IMR-90 (cell line): Measurements from ENCODE around the gene ELK3. TPM values are rescaled to one million over a fixed set of nuclear protein-coding genes. Genes with fewer than 3 reads are reported as not detected.

Experiments used
- ATAC-seq: fragments of 200-7000 bp; cut with Tn5 transposase; 2 replicates; pipeline ENCODE4 v1.9.1; 2020; ENCODE audit warnings: low read depth, mild to moderate bottlenecking, moderate library complexity
- BruUV-seq: library from RNA; stranded (reverse); fragments of 400-500 nt; replicated peaks from 2 replicates; lab custom pipeline; 2021; lab: Mats Ljungman, UMichigan
- CTCF ChIA-PET: fragments of 300-600 bp; formaldehyde crosslinking; extraction: SDS; loops from one replicate; lab custom pipeline; 2021; ENCODE audit warnings: antibody characterized with exemption; lab: Yijun Ruan, JAX
- POLR2A ChIA-PET: fragments of 300-600 bp; sonication (Branson Sonifier 250); formaldehyde crosslinking; loops from one replicate; lab custom pipeline; 2022; ENCODE audit warnings: antibody characterized with exemption; ENCODE audit not compliant: unreplicated experiment; lab: Charles Lee
- DNase-seq: peaks from one replicate; pipeline ENCODE4 v3.0.0; 2013
- H2AFZ ChIP-seq: replicated peaks from 2 replicates; pipeline ENCODE3; 2013; ENCODE audit warnings: low read length, mild to moderate bottlenecking; ENCODE audit not compliant: poor library complexity
- H2AK5ac ChIP-seq: 2 replicates; pipeline ENCODE4 v1.6.1; 2013; ENCODE audit warnings: low read depth, low read length, inconsistent platforms
- H2AK9ac ChIP-seq: replicated peaks from 2 replicates; pipeline ENCODE3; 2013; ENCODE audit warnings: mild to moderate bottlenecking, low read depth, low read length, moderate library complexity; ENCODE audit not compliant: poor library complexity
- H2BK120ac ChIP-seq: 2 replicates; pipeline ENCODE4 v1.6.1; 2013; ENCODE audit warnings: low read depth, low read length, inconsistent platforms
- H2BK15ac ChIP-seq: 3 replicates; pipeline ENCODE4 v1.6.1; 2013; ENCODE audit warnings: low read depth, low read length, inconsistent platforms
- H2BK20ac ChIP-seq: 2 replicates; pipeline ENCODE4 v1.6.1; 2013; ENCODE audit warnings: low read depth, mild to moderate bottlenecking, inconsistent platforms, low read length, moderate library complexity
- H2BK5ac ChIP-seq: 2 replicates; pipeline ENCODE4 v1.6.1; 2013; ENCODE audit warnings: mild to moderate bottlenecking, low read depth, low read length, inconsistent platforms; ENCODE audit not compliant: poor library complexity, severe bottlenecking
- H3K14ac ChIP-seq: replicated peaks from 2 replicates; pipeline ENCODE4 v1.6.1; 2013; ENCODE audit warnings: low read depth, low read length, inconsistent platforms
- H3K18ac ChIP-seq: 2 replicates; pipeline ENCODE4 v1.6.1; 2013; ENCODE audit warnings: low read depth, low read length, control low read depth
- H3K23ac ChIP-seq: 2 replicates; pipeline ENCODE4 v1.6.1; 2013; ENCODE audit warnings: low read depth, low read length, inconsistent platforms
- H3K27ac ChIP-seq: 2 replicates; pipeline ENCODE4 v1.5.1; 2013; ENCODE audit warnings: mild to moderate bottlenecking, control low read depth, low read length; ENCODE audit not compliant: insufficient read depth
- H3K27me3 ChIP-seq: 2 replicates; pipeline ENCODE4 v1.6.1; 2013; ENCODE audit warnings: low read length; ENCODE audit not compliant: control insufficient read depth, insufficient read depth
- H3K36me3 ChIP-seq: 2 replicates; pipeline ENCODE4 v1.6.1; 2013; ENCODE audit warnings: low read length, mixed read lengths; ENCODE audit not compliant: control insufficient read depth, insufficient read depth
- H3K4ac ChIP-seq: 2 replicates; pipeline ENCODE4 v1.6.1; 2013; ENCODE audit warnings: low read depth, low read length, inconsistent platforms
- H3K4me1 ChIP-seq: 2 replicates; pipeline ENCODE4 v1.6.1; 2013; ENCODE audit warnings: low read length, mixed read lengths; ENCODE audit not compliant: control insufficient read depth, insufficient read depth
- H3K4me2 ChIP-seq: 2 replicates; pipeline ENCODE4 v1.6.1; 2013; ENCODE audit warnings: low read depth, mild to moderate bottlenecking, control low read depth, low read length, moderate library complexity
- H3K4me3 ChIP-seq: 2 replicates; pipeline ENCODE4 v1.5.1; 2013; ENCODE audit warnings: low read depth, mild to moderate bottlenecking, control low read depth, low read length, moderate library complexity; ENCODE audit not compliant: insufficient read depth
- H3K56ac ChIP-seq: 2 replicates; pipeline ENCODE4 v1.6.1; 2013; ENCODE audit warnings: low read length, inconsistent platforms; ENCODE audit not compliant: insufficient read depth; ENCODE audit errors: extremely low read depth
- H3K79me1 ChIP-seq, 2 experiments: 2 replicates each; pipeline ENCODE4 v1.6.1; 2013; ENCODE audit warnings: low read length in 2 of 2, inconsistent platforms in 1 of 2, low read depth in 1 of 2
- H3K9ac ChIP-seq: 2 replicates; pipeline ENCODE4 v1.6.1; 2013; ENCODE audit warnings: low read depth, low read length, control low read depth
- H3K9me1 ChIP-seq: 2 replicates; pipeline ENCODE4 v1.6.1; 2013; ENCODE audit warnings: low read length, inconsistent platforms; ENCODE audit not compliant: insufficient read depth
- H3K9me3 ChIP-seq: 2 replicates; pipeline ENCODE4 v1.6.1; 2013; ENCODE audit warnings: low read length; ENCODE audit not compliant: control insufficient read depth, insufficient read depth
- H4K20me1 ChIP-seq: 2 replicates; pipeline ENCODE4 v1.6.1; 2013; ENCODE audit warnings: low read length, inconsistent platforms; ENCODE audit not compliant: insufficient read depth
- H4K5ac ChIP-seq: 2 replicates; pipeline ENCODE4 v1.6.1; 2013; ENCODE audit warnings: mild to moderate bottlenecking, low read depth, low read length, control low read depth
- H4K8ac ChIP-seq, 2 experiments: 2 replicates each; pipeline ENCODE4 v1.6.1; 2013; ENCODE audit warnings: low read depth in 2 of 2, low read length in 2 of 2, control low read depth in 1 of 2, inconsistent platforms in 1 of 2
- H4K91ac ChIP-seq: 2 replicates; pipeline ENCODE4 v1.6.1; 2013; ENCODE audit warnings: low read depth, low read length, inconsistent platforms; ENCODE audit not compliant: insufficient read depth
- BHLHE40 ChIP-seq: fragments of 150-350 bp; IDR thresholded peaks from 2 replicates; pipeline ENCODE4 v1.6.1; 2016; ENCODE audit warnings: mild to moderate bottlenecking, low read depth, low read length
- CEBPB ChIP-seq: IDR thresholded peaks from 2 replicates; pipeline ENCODE4 v1.6.1; 2012; ENCODE audit warnings: low read depth, low read length, improper control_type of control experiment
- CHD1 ChIP-seq: IDR thresholded peaks from 2 replicates; pipeline ENCODE4 v1.6.1; 2012; ENCODE audit warnings: low read depth, low read length, improper control_type of control experiment
- CTCF ChIP-seq: conservative IDR thresholded peaks from 2 replicates; pipeline ENCODE4 v1.5.1; 2012; ENCODE audit warnings: mild to moderate bottlenecking, low read depth, low read length, improper control_type of control experiment
- ELK1 ChIP-seq: fragments of 150-350 bp; IDR thresholded peaks from 2 replicates; pipeline ENCODE4 v1.6.1; 2016; ENCODE audit warnings: low read depth, mild to moderate bottlenecking, low read length, moderate library complexity, borderline replicate concordance
- FOS ChIP-seq: fragments of 150-350 bp; IDR thresholded peaks from 2 replicates; pipeline ENCODE4 v1.6.1; 2016; ENCODE audit warnings: low read depth, low read length
- MAFK ChIP-seq: IDR thresholded peaks from 2 replicates; pipeline ENCODE4 v1.6.1; 2012; ENCODE audit warnings: low read depth, low read length, improper control_type of control experiment
- MAZ ChIP-seq: IDR thresholded peaks from 2 replicates; pipeline ENCODE4 v1.6.1; 2012; ENCODE audit warnings: low read depth, mild to moderate bottlenecking, low read length, improper control_type of control experiment, moderate library complexity, borderline replicate concordance
- MXI1 ChIP-seq: IDR thresholded peaks from 2 replicates; pipeline ENCODE4 v1.6.1; 2012; ENCODE audit warnings: low read depth, mild to moderate bottlenecking, low read length, moderate library complexity, borderline replicate concordance
- POLR2A ChIP-seq: IDR thresholded peaks from 2 replicates; pipeline ENCODE4 v1.6.1; 2012; ENCODE audit warnings: mild to moderate bottlenecking, low read depth, low read length
- RAD21 ChIP-seq: IDR thresholded peaks from 2 replicates; pipeline ENCODE4 v1.6.1; 2012; ENCODE audit warnings: low read length, improper control_type of control experiment
- RCOR1 ChIP-seq: IDR thresholded peaks from 2 replicates; pipeline ENCODE4 v1.6.1; 2012; ENCODE audit warnings: mild to moderate bottlenecking, low read length, improper control_type of control experiment; ENCODE audit not compliant: insufficient replicate concordance
- RFX5 ChIP-seq: IDR thresholded peaks from 2 replicates; pipeline ENCODE4 v1.8.0; 2012; ENCODE audit warnings: low read depth, mild to moderate bottlenecking, low read length, moderate library complexity
- USF2 ChIP-seq: fragments of 150-350 bp; IDR thresholded peaks from 2 replicates; pipeline ENCODE4 v1.6.1; 2017; ENCODE audit warnings: mild to moderate bottlenecking, antibody characterized with exemption, low read length, low read depth
- WGBS, 2 experiments: methylation state at CpG; one replicate each; pipeline versions ENCODE4 v1.1.5 to v1.1.7; 2013; ENCODE audit warnings: missing lambda C conversion rate in 2 of 2; ENCODE audit not compliant: insufficient read length in 1 of 2; ENCODE audit errors: extremely low coverage in 2 of 2; 5-methylcytosine and 5-hydroxymethylcytosine counted together
- dilution Hi-C: fragments of 300-500 bp; cut with HindIII; formaldehyde crosslinking; loops from one replicate; pipeline ENCODE4 v1.14.3; 2018; ENCODE audit warnings: low sequenced_read_pairs; ENCODE audit not compliant: unreplicated experiment
- in situ Hi-C: fragments of 300-500 bp; cut with MboI; formaldehyde crosslinking; loops from 3 replicates; pipeline ENCODE4 v1.14.3; 2019; ENCODE audit warnings: low sequenced_read_pairs, inconsistent platforms, mixed read lengths
- intact Hi-C: fragments of 100-400 bp; cut with micrococcal nuclease; formaldehyde crosslinking; loops from 2 replicates; pipeline ENCODE4 v1.10.0; 2022
- polyA plus RNA-seq, 3 experiments: library from polyadenylated mRNA; depleted of rRNA; stranded (reverse); fragments of >200 nt; gene quantifications; 2 replicates each; pipeline ENCODE4 v1.2.3, GENCODE V29; 2012; ENCODE audit warnings: low replicate concordance in 1 of 3
- total RNA-seq: library from RNA; depleted of rRNA; stranded (reverse); fragments of >200 nt; gene quantifications from 2 replicates; pipeline ENCODE4 v1.2.3, GENCODE V29; 2012

Gene ELK3
- total and polyA plus RNA-seq, 2 of the 4 experiments (the other 2 are of a cell fraction): 14.5 to 27.5 TPM

GRCh38 chr12:96218989-96219678, 25.0 kb downstream of the ELK3 start:
- peak overlapping the region; percentile 55; the same call in 1 of the 2 replicates for H3K56ac ChIP-seq
- WGBS, 2 experiments: 95% methylated on average over 5 of the region's 11 CpGs; no CpG with 5 or more reads in 1 of the 2 experiments
- H3K18ac ChIP-seq: peak overlapping the region; percentile 34
- H3K27ac ChIP-seq: peak overlapping the region; percentile 83
- H2AFZ ChIP-seq: peak overlapping the region; percentile 56
- no peak; the same call in 1 of the 2 replicates for ATAC-seq
- H3K79me1 ChIP-seq: peaks cover 26 to 75% of the 10 kb centered on the region in 2 experiments
- H2BK20ac ChIP-seq: peak overlapping the region; percentile 85
- dilution Hi-C loops: no loop called here
- peak overlapping the region; percentile 92 for H3K4ac ChIP-seq
- H2BK15ac ChIP-seq: peak overlapping the region; percentile 69; the same call in 2 of the 3 replicates
- intact Hi-C loops: no loop called here
- ChIA-PET CTCF (interaction anchor here (1.0 to 1.6 kb wide), 3 partner anchors 29 to 278 kb away, joined by 3 to 4 read pairs (median 3); no protein-coding TSS in a partner anchor), POLR2A (interaction anchor here (0.6 kb wide), 2 partner anchors 10 to 181 kb away, joined by 3 read pairs; partner anchors contain the start of gene CDK17)
- peak overlapping the region; percentile 9 for H3K9ac ChIP-seq
- peak overlapping the region; percentile 93 for H2BK120ac ChIP-seq
- peak overlapping the region; percentile 87 for H2AK5ac ChIP-seq
- no peak for DNase-seq
- peak overlapping the region; percentile 86 for H3K23ac ChIP-seq
- H3K4me3 ChIP-seq: no peak overlapping the region
- H4K8ac ChIP-seq: peak overlapping the region; percentile 83 to 96
- peak overlapping the region; percentile 94 for H2AK9ac ChIP-seq
- H4K20me1 ChIP-seq: peaks cover 4% of the 10 kb centered on the region
- H3K36me3 ChIP-seq: peaks cover 8% of the 10 kb centered on the region; the same call in 1 of the 2 replicates
- H3K4me1 ChIP-seq: peaks cover 14% of the 10 kb centered on the region
- BruUV-seq: no TSS peak
- peak overlapping the region; percentile 100 for H2BK5ac ChIP-seq
- H3K27me3 ChIP-seq: no peaks in the 10 kb centered on the region
- peak overlapping the region; percentile 26 for H3K4me2 ChIP-seq
- H4K5ac ChIP-seq: peak overlapping the region; percentile 78
- H3K14ac ChIP-seq: peak overlapping the region; percentile 93
- no peaks in the 10 kb centered on the region for H3K9me3 ChIP-seq
- H3K9me1 ChIP-seq: peaks cover 9% of the 10 kb centered on the region
- H4K91ac ChIP-seq: peak overlapping the region; percentile 84
- in situ Hi-C loops: loop anchor here (25.0 kb wide), 1 partner anchor 607 kb away; no protein-coding TSS in a partner anchor
- TF ChIP-seq CEBPB (no peak), MAZ (no peak), CTCF (no peak), MXI1 (no peak), RCOR1 (no peak), ELK1 (no peak), POLR2A (no peak), BHLHE40 (no peak), USF2 (no peak), RFX5 (no peak), RAD21 (no peak), CHD1 (no peak), FOS (no peak), MAFK (no peak)
